Measurements from ENCODE around the gene NECTIN1. TPM values are rescaled to one million over a fixed set of nuclear protein-coding genes. Genes with fewer than 3 reads are reported as not detected.

Gene NECTIN1
- total RNA-seq, 1 donor from 2014 or later, result 62.9 TPM

GRCh38 chr11:119687373-119688046, 41.5 kb downstream of the NECTIN1 start:
- peak overlapping the region; percentile 46 for H3K4me3 Mint-ChIP-seq
- no peak for DNase-seq (ENCODE audit: extremely low spot score, unreplicated experiment)
- no peaks in the 10 kb centered on the region for H3K36me3 Mint-ChIP-seq
- no peaks in the 10 kb centered on the region for H3K9me3 Mint-ChIP-seq
- H3K4me1 Mint-ChIP-seq (ENCODE audit: unreplicated experiment), result peaks cover 61% of the 10 kb centered on the region
- peak overlapping the region; percentile 86 for H3K27ac Mint-ChIP-seq
- TF ChIP-seq CTCF (conservative IDR thresholded peaks at IDR 0.05), result no peak
- no peaks in the 10 kb centered on the region for H3K27me3 Mint-ChIP-seq

GRCh38 chr11:119686177-119686882, 42.7 kb downstream of the NECTIN1 start:
- Mint-ChIP-seq H3K4me3 (peak overlapping the region; percentile 61), H3K36me3 (no peaks in the 10 kb centered on the region), H3K9me3 (no peaks in the 10 kb centered on the region), H3K27ac (peak overlapping the region; percentile 89), H3K27me3 (no peaks in the 10 kb centered on the region), H3K4me1 (ENCODE audit: unreplicated experiment) (peaks cover 53% of the 10 kb centered on the region)
- no peak for TF ChIP-seq CTCF (conservative IDR thresholded peaks at IDR 0.05)
- DNase-seq (ENCODE audit: extremely low spot score, unreplicated experiment), result no peak

GRCh38 chr11:119685111-119685746, 43.8 kb downstream of the NECTIN1 start:
- H3K4me3 Mint-ChIP-seq, result peak overlapping the region; percentile 61
- H3K27me3 Mint-ChIP-seq, result no peaks in the 10 kb centered on the region
- DNase-seq (ENCODE audit: extremely low spot score, unreplicated experiment), result no peak
- peaks cover under 1% of the 10 kb centered on the region for H3K36me3 Mint-ChIP-seq
- peak overlapping the region; percentile 98 for H3K27ac Mint-ChIP-seq
- no peak for TF ChIP-seq CTCF (conservative IDR thresholded peaks at IDR 0.05)
- peaks cover 49% of the 10 kb centered on the region for H3K4me1 Mint-ChIP-seq (ENCODE audit: unreplicated experiment)
- no peaks in the 10 kb centered on the region for H3K9me3 Mint-ChIP-seq

- Mint-ChIP-seq H3K27me3 (no peaks in the 10 kb centered on the region), H3K9me3 (no peaks in the 10 kb centered on the region), H3K36me3 (peaks cover 7% of the 10 kb centered on the region), H3K27ac (peak overlapping the region; percentile 98), H3K4me1 (ENCODE audit: unreplicated experiment) (peaks cover 49% of the 10 kb centered on the region), H3K4me3 (peak overlapping the region; percentile 74)
- no peak for TF ChIP-seq CTCF (conservative IDR thresholded peaks at IDR 0.05)
- DNase-seq (ENCODE audit: extremely low spot score, unreplicated experiment), result no peak
Observed at GRCh38 chr11:119684361-119685110, 44.5 kb downstream of the NECTIN1 start.

- Mint-ChIP-seq H3K4me1 (ENCODE audit: unreplicated experiment) (peaks cover 49% of the 10 kb centered on the region), H3K27me3 (no peaks in the 10 kb centered on the region), H3K36me3 (peaks cover 15% of the 10 kb centered on the region), H3K4me3 (peak overlapping the region; percentile 74), H3K27ac (peak overlapping the region; percentile 98), H3K9me3 (no peaks in the 10 kb centered on the region)
- TF ChIP-seq CTCF (conservative IDR thresholded peaks at IDR 0.05), result no peak
- no peak for DNase-seq (ENCODE audit: extremely low spot score, unreplicated experiment)
Observed at GRCh38 chr11:119683783-119684182, 45.2 kb downstream of the NECTIN1 start.

Measured in type B pancreatic cell (in vitro differentiated cells).